Right lobe of liver (tissue), 4 donors: Measurements from ENCODE around the gene OPN1MW2.
"Not testable (repeated sequence)": the region's sequence is repeated elsewhere in the genome, so short reads cannot be mapped to it uniquely, and the experiment has no call there.

Experiments
- CTCF ChIP-seq, 4 donors: fragments of 200-600 bp in 3 of 4; fragments of 450-650 bp in 1 of 4; IDR thresholded peaks; one replicate each; pipeline versions ENCODE4 v1.5.1 to v1.8.0; 2016 to 2022; ENCODE audit warnings: antibody characterized with exemption in 4 of 4, mild to moderate bottlenecking in 2 of 4
- POLR2A ChIP-seq: fragments of 450-650 bp; IDR thresholded peaks from one replicate; pipeline ENCODE4 v1.6.1; 2017; ENCODE audit warnings: antibody characterized with exemption, mild to moderate bottlenecking
- donor health status: DM: no; HTN: no; CAD: no.
- donor health status: DM: no; HTN: no; CAD: no.
- donor health status: DM: no; HTN: yes; CAD: no.

- TF ChIP-seq CTCF (IDR thresholded peaks at IDR 0.05); POLR2A: not testable (repeated sequence)
Measured at GRCh38 chrX:154239982-154240503, 20.5 kb downstream of the OPN1MW2 start.
